AG09309 (cell line): Measurements from ENCODE around the gene ANKRD33.

Experiments used
- DNase-seq: peaks from one replicate; pipeline ENCODE4 v3.0.0-alpha.2; 2010; ENCODE audit warnings: low read depth
- H3K4me3 ChIP-seq: 2 replicates; pipeline ENCODE4 v1.5.1; 2011; ENCODE audit warnings: mild to moderate bottlenecking, low read depth, low read length, moderate library complexity; ENCODE audit not compliant: control insufficient read depth
- TF ChIP-seq, protein P1 (sequence below): IDR thresholded peaks from 2 replicates; pipeline ENCODE4 v1.5.1; 2011; ENCODE audit warnings: mild to moderate bottlenecking, low read depth, low read length, inconsistent platforms; ENCODE audit not compliant: insufficient read depth, control insufficient read depth; ENCODE audit errors: missing control alignments

Gene ANKRD33

GRCh38 chr12:51870504-51870903 is 17.4 kb upstream of the ANKRD33 start:
- DNase-seq = no peak
- TF ChIP-seq, protein P1, sequence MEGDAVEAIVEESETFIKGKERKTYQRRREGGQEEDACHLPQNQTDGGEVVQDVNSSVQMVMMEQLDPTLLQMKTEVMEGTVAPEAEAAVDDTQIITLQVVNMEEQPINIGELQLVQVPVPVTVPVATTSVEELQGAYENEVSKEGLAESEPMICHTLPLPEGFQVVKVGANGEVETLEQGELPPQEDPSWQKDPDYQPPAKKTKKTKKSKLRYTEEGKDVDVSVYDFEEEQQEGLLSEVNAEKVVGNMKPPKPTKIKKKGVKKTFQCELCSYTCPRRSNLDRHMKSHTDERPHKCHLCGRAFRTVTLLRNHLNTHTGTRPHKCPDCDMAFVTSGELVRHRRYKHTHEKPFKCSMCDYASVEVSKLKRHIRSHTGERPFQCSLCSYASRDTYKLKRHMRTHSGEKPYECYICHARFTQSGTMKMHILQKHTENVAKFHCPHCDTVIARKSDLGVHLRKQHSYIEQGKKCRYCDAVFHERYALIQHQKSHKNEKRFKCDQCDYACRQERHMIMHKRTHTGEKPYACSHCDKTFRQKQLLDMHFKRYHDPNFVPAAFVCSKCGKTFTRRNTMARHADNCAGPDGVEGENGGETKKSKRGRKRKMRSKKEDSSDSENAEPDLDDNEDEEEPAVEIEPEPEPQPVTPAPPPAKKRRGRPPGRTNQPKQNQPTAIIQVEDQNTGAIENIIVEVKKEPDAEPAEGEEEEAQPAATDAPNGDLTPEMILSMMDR = no peak

GRCh38 chr12:51871126-51871525 is 16.8 kb upstream of the ANKRD33 start:
- no peak for DNase-seq
- TF ChIP-seq, protein P1 = no peak
- H3K4me3 ChIP-seq = no peak overlapping the region

More at GRCh38 chr12:51870504-51870903, 17.4 kb upstream of the ANKRD33 start:
- no peak overlapping the region for H3K4me3 ChIP-seq

GRCh38 chr12:51871918-51872688 is 15.8 kb upstream of the ANKRD33 start:
- no peak overlapping the region for H3K4me3 ChIP-seq
- TF ChIP-seq, protein P1 = no peak
- DNase-seq = no peak

GRCh38 chr12:51872689-51872981 is 15.3 kb upstream of the ANKRD33 start:
- H3K4me3 ChIP-seq = no peak overlapping the region
- no peak for DNase-seq
- TF ChIP-seq, protein P1 = no peak

DNA sequence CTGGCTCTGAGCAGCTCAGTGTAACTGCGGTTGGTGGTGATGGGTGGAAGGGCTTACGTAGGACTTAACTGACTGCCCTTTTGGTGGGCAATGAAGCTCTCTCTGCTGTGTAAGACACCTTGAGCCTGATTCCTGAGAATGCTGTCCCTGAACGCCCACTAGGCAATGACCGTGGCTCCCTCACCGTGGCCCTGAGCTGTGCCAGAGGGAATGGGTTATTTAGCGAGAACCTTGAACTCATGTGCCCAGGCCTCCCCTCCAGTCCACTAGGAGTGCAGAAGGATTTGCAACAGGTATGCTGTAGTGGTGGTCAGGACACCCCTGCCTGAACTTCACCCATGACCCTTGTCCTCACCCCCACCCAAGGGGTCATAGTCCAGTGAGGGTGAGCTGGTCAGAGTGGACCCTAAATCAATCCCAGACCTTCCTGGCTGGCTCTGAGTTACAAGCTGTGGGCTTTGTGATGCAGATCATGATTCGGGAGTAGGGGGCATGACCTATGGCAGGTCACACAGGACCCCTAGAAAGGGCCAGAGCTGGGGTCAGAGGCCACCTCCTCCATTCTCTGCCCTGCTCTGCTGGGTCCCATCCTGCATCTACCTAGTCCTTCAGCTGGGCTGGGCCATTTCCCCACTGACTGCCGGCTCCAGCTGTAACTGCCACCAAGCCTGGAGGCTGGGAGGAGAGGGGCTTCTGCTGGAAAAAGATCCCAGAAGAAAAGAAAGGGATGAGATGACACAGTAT is 14.5 kb upstream of the ANKRD33 start:
- TF ChIP-seq, protein P1 = no peak
- no peak for DNase-seq
- H3K4me3 ChIP-seq = no peak overlapping the region

DNA sequence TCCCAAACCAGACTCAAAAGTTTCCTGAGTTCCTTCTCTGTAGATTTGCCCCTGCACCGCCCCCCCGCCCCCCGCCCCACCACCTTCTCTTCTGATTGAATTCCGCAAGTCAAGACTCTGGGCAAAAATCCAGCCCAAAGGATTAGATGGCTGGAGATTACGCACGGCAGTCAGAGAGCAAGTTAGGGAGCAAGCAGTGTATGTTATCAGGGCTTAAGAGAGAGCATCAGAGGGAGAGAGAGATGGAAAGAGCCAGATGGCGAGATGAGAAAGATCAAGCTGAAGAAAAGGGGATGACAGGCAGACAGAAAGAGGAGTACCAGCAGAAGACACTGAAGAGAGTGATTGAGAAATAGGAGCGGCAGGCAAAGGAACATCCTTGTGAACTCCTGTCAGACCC is 13.9 kb upstream of the ANKRD33 start:
- DNase-seq = no peak

More for the DNA sequence above, 13.9 kb upstream of the ANKRD33 start:
- no peak overlapping the region for H3K4me3 ChIP-seq
- TF ChIP-seq, protein P1 = no peak
